ENCODE results near the gene CP.

The CP gene

GRCh38 chr3:149221783-149222517 is at the start of gene CP:
TSS of gene CP (minus strand) at chr3:149221829. CDS start at chr3:149221792, 37 bp downstream.
- Histone ChIP-seq H3K27ac (no peak within 1 kb of the TSS), H3K4me3 (peak within 1 kb of the TSS; percentile 27)
- no peak for DNase-seq (ENCODE audit: low spot score)
- no peak for TF ChIP-seq CTCF (IDR thresholded peaks at IDR 0.05)

- no peak for TF ChIP-seq CTCF (IDR thresholded peaks at IDR 0.05)
- H3K27ac ChIP-seq, result no peak overlapping the region
- no peak for DNase-seq (ENCODE audit: low spot score)
- H3K4me3 ChIP-seq, result no peak overlapping the region
Measured at GRCh38 chr3:149270180-149270579, 48.6 kb upstream of the CP start.

- DNase-seq (ENCODE audit: low spot score), result no peak
- TF ChIP-seq CTCF (IDR thresholded peaks at IDR 0.05), result no peak
Measured at GRCh38 chr3:149269687-149270086, 48.1 kb upstream of the CP start.

GRCh38 chr3:149267565-149267964 is 45.9 kb upstream of the CP start:
- Histone ChIP-seq H3K27ac (no peak overlapping the region), H3K4me3 (no peak overlapping the region)
- no peak for TF ChIP-seq CTCF (IDR thresholded peaks at IDR 0.05)
- no peak for DNase-seq (ENCODE audit: low spot score)

More at GRCh38 chr3:149269687-149270086, 48.1 kb upstream of the CP start:
- no peak overlapping the region for H3K4me3 ChIP-seq
- no peak overlapping the region for H3K27ac ChIP-seq

- TF ChIP-seq CTCF (IDR thresholded peaks at IDR 0.05), result no peak
- Histone ChIP-seq H3K4me3 (no peak overlapping the region), H3K27ac (no peak overlapping the region)
- DNase-seq (ENCODE audit: low spot score), result no peak
Measured at GRCh38 chr3:149266736-149267135, 45.1 kb upstream of the CP start.

GRCh38 chr3:149263856-149264255 is 42.2 kb upstream of the CP start:
- DNase-seq (ENCODE audit: low spot score), result no peak
- Histone ChIP-seq H3K27ac (no peak overlapping the region), H3K4me3 (no peak overlapping the region)
- TF ChIP-seq CTCF (IDR thresholded peaks at IDR 0.05), result no peak

- Histone ChIP-seq H3K27ac (no peak overlapping the region), H3K4me3 (no peak overlapping the region)
- no peak for TF ChIP-seq CTCF (IDR thresholded peaks at IDR 0.05)
- no peak for DNase-seq (ENCODE audit: low spot score)
Measured at GRCh38 chr3:149258714-149259113, 37.1 kb upstream of the CP start.

Measured in coronary artery (tissue), 2 donors.